ENCODE measurements around the gene GRM3.

GRM3 gene

DNA sequence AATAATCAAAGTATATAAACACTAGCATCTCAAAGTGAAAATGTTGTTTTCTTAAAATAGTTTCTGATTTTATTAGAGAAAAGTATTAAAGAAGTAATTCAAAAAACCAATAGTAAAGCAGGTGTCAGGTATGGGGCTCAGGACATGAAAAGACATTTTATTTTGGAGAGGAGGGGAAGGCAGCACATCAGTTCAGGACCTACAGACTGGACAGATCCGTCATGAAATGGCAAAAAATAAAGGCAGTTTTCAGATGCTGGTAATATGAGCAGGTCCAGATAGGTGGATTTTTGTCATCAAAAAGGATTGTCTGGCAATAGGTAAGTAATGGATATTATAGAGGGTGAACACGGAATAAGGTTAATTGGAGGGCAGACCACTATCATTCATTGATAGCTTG is 49.0 kb downstream of the GRM3 start:
- no peak for DNase-seq (ENCODE audit: low read depth in 3 of 3)

GRCh38 chr7:86706406-86706805 is 62.7 kb downstream of the GRM3 start:
- no peak for DNase-seq (ENCODE audit: low read depth in 3 of 3)

DNA sequence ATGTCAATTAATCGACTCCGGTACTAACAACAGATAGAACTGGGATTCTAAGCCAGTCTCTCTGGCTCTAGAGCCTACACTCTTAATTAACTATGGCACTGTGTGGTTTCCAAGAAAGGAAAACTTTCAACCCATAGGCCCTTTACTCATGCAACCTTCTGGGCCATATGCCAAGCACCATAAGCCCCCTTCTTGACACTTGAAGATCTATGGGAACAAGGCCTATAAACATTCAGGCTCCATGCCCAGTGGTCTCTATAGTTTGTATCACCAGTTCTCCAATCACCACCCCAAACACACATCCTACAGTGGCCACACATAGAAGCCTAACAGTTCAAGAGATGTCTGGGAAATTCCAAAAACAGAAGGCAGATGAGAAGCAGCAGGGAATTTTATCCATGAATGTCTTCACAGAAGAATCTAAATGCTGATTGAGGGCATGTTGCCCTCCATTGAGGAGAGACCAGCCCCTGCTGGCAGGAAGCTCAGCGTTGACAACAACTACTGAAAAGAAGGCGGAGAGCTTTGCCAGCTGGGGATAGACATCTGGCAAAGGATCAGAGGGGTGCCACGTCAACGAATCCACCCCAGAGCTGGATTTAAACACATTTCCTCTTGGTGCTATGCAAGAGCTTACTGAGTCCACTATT is 64.4 kb downstream of the GRM3 start:
- DNase-seq (ENCODE audit: low read depth in 3 of 3): no peak

GRCh38 chr7:86720306-86720705 is 76.6 kb downstream of the GRM3 start:
- no peak for DNase-seq (ENCODE audit: low read depth in 3 of 3)

DNA sequence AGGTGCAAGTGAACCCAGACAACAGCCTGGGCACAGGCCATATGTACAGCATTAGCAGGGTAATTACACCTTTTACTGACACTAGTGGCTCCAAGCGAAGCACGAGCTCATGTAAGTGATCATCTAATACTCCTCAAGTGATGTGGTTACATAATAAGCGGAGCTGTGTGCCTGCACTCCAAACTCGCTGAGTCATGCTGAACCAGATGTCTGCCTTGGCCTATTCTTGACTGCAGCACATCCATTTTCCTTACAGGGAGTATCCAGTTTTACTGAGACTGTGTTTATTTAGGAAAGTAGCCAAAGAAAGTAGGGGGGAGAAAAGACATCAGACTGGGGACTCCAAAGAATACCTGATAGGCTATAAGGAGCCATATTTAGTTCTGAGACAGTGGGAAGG is 90.1 kb downstream of the GRM3 start:
- DNase-seq (ENCODE audit: low read depth in 3 of 3): no peak

DNA sequence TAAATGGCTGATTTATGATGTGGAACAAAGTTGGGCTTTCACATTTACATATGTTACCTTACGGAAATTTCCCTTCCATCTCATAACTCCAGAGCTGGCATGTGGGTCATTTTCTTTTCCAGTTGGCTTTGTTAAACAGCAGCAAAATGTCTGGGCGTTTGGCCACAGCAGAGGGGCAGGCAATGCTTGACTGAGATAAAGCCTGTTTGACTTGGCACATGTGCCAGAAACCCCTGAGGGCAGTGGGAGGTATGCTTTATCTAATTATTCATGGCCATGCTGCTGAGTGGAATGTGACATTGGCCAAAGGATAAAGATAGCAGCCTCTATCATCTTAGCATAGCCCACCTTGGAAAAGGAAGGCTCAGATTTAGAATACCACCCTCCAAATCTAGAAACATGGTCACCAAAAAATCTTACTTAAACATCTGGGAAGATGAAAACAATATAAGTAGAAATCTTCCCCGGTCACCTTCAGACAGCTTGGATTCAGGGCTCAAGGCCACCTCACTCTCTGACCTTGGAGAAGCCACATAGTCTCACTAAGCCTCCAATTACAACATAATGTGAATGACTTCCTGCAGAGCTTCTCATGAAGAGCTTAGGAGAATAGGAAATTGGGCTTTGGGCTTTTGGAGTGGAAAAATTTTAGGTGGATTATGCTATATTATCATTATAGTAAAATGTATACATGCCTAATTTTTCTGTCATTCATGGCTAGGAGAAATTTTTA is 101.5 kb downstream of the GRM3 start:
- no peak for DNase-seq (ENCODE audit: low read depth in 3 of 3)

DNA sequence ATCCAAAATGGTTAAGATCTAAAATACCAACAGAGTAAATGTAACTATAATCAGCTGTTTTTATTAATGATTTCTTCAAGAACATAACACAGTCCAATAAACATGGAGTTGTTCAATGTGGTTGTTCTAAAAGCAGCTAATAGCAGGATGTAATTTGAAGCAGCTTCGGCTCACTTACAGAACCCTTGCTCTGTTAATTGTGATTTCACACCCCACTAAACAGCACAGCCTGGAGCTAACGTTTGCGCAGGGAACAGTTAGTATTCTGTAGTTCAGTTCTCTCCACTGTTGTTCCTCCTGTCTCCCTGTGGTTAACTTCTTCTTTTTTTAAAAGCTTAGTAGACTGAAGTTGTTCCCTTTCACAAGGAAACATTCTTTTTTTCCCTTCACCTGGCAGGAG is 104.0 kb downstream of the GRM3 start:
- no peak for DNase-seq (ENCODE audit: low read depth in 3 of 3)

DNA sequence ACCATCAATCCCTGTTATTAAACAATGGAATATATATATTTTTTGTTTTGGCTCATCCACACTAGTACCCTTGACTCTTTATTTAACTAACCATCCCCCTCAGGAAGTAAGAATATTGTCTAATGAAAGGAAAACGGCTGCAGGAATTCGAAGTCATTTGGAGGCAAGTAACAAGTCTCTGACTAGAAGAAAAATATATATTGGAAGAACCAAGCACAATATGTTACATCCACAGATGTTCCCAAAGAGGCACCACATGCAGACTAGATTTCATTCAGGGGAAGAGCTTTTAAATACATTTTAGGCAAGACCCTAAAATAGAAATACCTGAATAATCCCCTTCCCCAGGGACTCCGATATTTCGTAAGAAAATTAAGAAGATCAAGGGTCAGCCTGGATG is 104.5 kb downstream of the GRM3 start:
- DNase-seq (ENCODE audit: low read depth in 3 of 3): no peak

DNA sequence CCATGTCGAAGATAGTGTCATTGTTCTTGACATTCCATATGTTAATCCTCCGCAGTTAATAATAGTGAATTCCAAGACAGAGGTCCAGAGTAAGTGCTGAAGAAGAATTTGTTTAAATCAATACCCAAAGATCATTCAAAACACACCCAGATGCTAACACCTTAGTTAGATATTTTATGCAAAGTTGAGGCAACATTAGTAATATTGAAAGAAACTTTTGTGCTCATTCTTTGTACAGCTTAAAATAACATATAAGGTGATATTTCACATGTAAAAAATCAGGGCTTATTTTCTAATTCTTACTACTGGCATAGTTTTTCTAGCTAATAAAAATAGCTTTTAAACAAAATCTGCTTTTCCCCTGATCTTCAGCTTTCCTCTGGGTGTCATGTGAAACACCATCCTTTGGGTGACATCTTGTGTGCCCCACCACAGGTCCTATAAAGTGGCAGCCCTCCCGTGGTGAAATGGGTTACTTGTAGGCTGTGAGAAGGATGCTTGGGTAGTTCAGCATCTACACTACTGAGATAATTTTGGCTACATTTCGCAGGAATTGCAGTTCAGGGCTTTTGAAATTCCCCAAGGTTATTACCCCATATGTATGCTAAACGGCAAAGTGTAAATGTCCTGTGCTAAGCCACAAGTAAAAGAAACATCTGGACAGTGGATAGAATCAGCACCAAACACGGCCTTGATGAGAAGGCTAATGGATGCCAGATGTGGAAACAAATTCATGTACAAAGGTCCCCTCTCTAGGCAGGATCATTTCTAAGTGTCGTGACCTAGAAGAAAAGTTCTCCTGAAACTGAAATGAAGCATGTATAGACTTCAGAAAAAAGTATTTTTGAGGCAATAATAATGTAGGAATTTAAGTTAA is 105.4 kb downstream of the GRM3 start:
- DNase-seq (ENCODE audit: low read depth in 3 of 3): no peak

DNA sequence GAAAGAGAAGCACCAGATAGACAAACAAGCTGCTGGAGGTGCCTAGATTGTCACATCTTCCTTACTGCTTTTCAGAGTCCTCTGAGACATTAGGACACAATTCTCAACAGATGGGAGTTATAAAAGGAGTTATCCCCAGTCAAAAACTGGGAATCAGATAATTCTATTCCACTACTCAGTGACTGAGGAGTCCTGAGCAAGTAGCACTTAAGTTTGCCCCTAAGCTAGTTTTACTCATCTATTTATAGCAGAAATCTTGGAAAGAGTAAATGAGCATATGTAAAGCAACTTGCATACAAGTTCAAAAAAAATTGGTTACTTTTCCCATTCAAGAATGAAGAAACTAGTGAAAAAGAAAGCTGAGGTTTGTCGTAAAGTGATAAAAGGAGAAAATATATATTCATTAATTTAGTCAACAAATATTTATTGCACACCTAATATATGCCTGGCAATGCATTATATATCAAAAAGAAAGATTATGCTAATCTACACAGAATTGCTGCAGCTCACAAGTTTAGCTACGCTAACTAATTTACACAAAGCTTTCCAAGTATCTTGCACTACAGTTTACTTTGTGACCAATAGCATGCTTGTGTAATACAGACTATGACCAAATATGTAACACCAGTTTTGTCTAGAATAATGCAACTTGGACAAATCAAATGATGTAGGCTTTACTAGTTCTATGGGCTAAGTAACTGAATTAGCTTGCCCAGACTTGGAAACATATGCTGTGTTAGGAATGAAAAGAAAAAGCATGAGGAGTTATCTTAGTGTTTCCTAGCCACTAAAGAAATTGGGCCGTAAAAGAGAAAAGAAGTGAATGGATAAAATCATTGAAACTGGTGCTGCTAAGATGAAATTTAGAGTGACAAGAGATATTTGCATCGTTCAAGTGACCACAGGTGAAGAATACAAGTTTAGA is 106.3 kb downstream of the GRM3 start:
- no peak for DNase-seq (ENCODE audit: low read depth in 3 of 3)

- no peak for DNase-seq (ENCODE audit: low read depth in 3 of 3)
Measured at GRCh38 chr7:86760236-86760635, 116.5 kb downstream of the GRM3 start.

DNA sequence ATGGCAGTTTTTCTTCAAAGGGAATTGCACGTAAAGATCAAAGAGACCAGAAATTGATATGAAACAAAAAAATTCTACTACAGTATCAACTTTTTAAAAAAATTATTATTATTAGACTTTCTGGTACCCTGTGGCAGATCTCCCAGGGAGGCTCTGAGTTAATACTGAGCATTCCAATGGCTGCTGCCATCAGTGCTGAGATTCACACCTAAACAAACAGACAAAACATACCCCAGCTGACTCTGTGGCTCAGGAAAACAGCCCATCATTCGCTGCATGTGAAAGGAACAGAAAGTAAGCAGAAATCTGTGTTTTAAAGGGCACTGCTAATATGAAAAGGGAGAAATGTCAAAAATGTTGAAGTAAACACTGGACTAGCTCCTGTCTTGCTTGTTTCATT is 118.4 kb downstream of the GRM3 start:
- DNase-seq (ENCODE audit: low read depth in 3 of 3): no peak

DNA sequence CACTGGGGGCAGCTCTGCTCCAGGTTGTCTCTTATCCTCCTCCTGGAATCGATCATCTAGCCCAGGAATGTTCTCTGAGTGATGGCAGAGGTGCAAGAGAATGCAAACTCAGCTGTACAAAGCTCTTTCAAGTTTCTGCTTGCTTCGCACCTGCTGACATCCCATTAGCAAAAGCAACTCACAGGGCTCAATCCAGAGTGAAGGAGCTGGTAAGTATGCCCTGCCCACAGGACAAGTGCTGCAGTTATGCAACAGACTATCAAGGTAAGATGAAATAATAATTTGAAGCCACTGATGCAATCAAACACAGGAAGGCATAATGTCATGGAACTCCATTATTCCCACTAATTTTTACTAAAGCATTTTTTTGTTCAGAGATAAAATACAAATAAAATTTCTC is 122.2 kb downstream of the GRM3 start:
- no peak for DNase-seq (ENCODE audit: low read depth in 3 of 3)

GRCh38 chr7:86768394-86768793 is 124.7 kb downstream of the GRM3 start:
- no peak for DNase-seq (ENCODE audit: low read depth in 3 of 3)

GRCh38 chr7:86768967-86769760 is 125.5 kb downstream of the GRM3 start:
- DNase-seq (ENCODE audit: low read depth in 3 of 3): no peak

- no peak for DNase-seq (ENCODE audit: low read depth in 3 of 3)
Measured at GRCh38 chr7:86773309-86773708, 129.6 kb downstream of the GRM3 start.

DNA sequence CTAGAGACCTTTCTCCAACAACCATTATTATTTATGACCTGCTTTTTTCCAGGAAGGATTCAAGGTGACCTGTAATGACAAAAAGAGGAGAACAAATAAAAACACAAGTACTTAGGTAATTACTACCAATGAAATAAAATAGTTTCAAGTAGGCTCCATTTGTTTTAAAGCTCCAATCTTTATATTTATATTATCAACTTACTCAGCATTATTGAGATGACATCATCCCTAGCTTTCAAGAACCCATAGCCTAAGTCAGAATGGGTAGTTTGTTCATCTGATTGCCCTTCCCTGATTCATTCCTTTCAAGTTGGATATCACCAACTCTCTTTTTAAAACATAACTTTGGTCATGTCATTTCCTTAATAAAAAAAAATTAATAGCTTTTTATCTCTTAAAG is 131.5 kb downstream of the GRM3 start:
- DNase-seq (ENCODE audit: low read depth in 3 of 3): no peak

GRCh38 chr7:86776136-86776535 is 132.4 kb downstream of the GRM3 start:
- DNase-seq (ENCODE audit: low read depth in 3 of 3): no peak

DNA sequence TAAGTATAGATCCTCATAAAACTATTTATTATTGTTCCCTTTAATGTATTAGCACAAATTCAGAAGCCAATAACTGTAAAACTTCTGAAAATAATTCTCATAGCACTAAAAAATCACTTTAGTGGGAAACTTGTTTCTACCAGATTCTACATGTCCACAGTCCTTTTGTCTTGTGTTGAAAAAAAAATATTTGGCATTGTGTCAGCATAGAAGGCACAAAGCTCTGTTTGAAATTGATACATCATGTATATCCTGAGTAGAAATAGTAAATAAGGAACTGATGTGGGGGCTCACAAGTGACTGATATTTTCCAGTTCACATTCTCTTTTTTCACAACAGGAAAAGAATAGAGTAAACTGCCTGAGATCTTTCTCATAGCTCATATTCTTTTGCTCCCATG is 134.6 kb downstream of the GRM3 start:
- DNase-seq (ENCODE audit: low read depth in 3 of 3): no peak

GRCh38 chr7:86784765-86785164 is 141.1 kb downstream of the GRM3 start:
- no peak for DNase-seq (ENCODE audit: low read depth in 3 of 3)

DNA sequence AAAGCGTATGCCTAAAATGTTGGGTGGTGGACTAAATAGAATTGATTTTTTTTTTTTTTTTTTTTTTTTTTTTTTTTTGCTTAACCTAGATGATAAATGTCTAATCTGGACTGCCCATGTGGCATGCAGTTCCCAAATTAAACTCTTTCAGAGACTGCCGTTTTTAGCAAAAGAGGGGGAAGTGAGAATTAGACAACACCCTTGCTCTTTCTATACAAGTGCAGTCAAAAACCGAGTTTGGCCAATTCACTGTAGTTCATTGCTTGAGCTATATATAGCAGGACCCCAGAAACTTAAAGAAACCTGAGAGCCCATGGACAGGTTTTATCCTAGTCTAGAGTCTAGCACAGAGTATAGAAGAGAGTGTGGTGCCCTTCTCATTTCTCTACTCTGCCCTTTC is 141.9 kb downstream of the GRM3 start:
- DNase-seq (ENCODE audit: low read depth in 3 of 3): no peak

Measured in stimulated activated CD4-positive, alpha-beta T cell treated with anti-CD3 and anti-CD28 coated beads, TNF-alpha, amount 100 ng/mL, for 48 hours (primary cell).